ENCODE measurements around the gene EDDM13.
"Not testable (repeated sequence)": the region's sequence is repeated elsewhere in the genome, so short reads cannot be mapped to it uniquely, and the experiment has no call there.

The EDDM13 gene

GRCh38 chr19:56252699-56253422 is 19.7 kb upstream of the EDDM13 start:
- no peak overlapping the region for H3K27ac Mint-ChIP-seq
- TF ChIP-seq CTCF (IDR thresholded peaks at IDR 0.05): peak; percentile 82

GRCh38 chr19:56253737-56254136 is 18.8 kb upstream of the EDDM13 start:
- Mint-ChIP-seq H3K27me3 (ENCODE audit: low read depth, poor library complexity) (peaks cover 5% of the 10 kb centered on the region), H3K9me3 (peaks cover 55% of the 10 kb centered on the region), H3K36me3 (ENCODE audit: low read depth) (peaks cover 15% of the 10 kb centered on the region), H3K27ac (no peak overlapping the region), H3K4me1 (no peaks in the 10 kb centered on the region), H3K4me3 (no peak overlapping the region)
- no peak for DNase-seq
- TF ChIP-seq CTCF (IDR thresholded peaks at IDR 0.05): peak; percentile 6

More at GRCh38 chr19:56252699-56253422, 19.7 kb upstream of the EDDM13 start:
- no peaks in the 10 kb centered on the region for H3K4me1 Mint-ChIP-seq
- no peak overlapping the region for H3K4me3 Mint-ChIP-seq
- H3K27me3 Mint-ChIP-seq (ENCODE audit: low read depth, poor library complexity): peaks cover 6% of the 10 kb centered on the region
- DNase-seq: peak; percentile 90
- peaks cover 12% of the 10 kb centered on the region for H3K36me3 Mint-ChIP-seq (ENCODE audit: low read depth)
- peaks cover 51% of the 10 kb centered on the region for H3K9me3 Mint-ChIP-seq

- no peak for DNase-seq
- H3K4me3 Mint-ChIP-seq: no peak overlapping the region
- peaks cover 3% of the 10 kb centered on the region for H3K27me3 Mint-ChIP-seq (ENCODE audit: low read depth, poor library complexity)
- no peak overlapping the region for H3K27ac Mint-ChIP-seq
- no peak for TF ChIP-seq CTCF (IDR thresholded peaks at IDR 0.05)
- H3K36me3 Mint-ChIP-seq (ENCODE audit: low read depth): peaks cover 17% of the 10 kb centered on the region
- H3K9me3 Mint-ChIP-seq: peaks cover 31% of the 10 kb centered on the region
- H3K4me1 Mint-ChIP-seq: no peaks in the 10 kb centered on the region
Observed at GRCh38 chr19:56258272-56258671, 14.3 kb upstream of the EDDM13 start.

- Mint-ChIP-seq H3K27ac (peak overlapping the region; percentile 4), H3K4me3 (no peak overlapping the region), H3K27me3 (ENCODE audit: low read depth, poor library complexity) (peaks cover 3% of the 10 kb centered on the region), H3K36me3 (ENCODE audit: low read depth) (peaks cover 19% of the 10 kb centered on the region), H3K9me3 (peaks cover 26% of the 10 kb centered on the region), H3K4me1 (no peaks in the 10 kb centered on the region)
- no peak for TF ChIP-seq CTCF (IDR thresholded peaks at IDR 0.05)
- no peak for DNase-seq
Observed at GRCh38 chr19:56261145-56261544, 11.4 kb upstream of the EDDM13 start.

- H3K27ac Mint-ChIP-seq; DNase-seq; H3K4me1 Mint-ChIP-seq; H3K27me3 Mint-ChIP-seq (ENCODE audit: low read depth, poor library complexity); H3K4me3 Mint-ChIP-seq: not testable (repeated sequence)
- Mint-ChIP-seq H3K36me3 (ENCODE audit: low read depth) (peaks cover 19% of the 10 kb centered on the region), H3K9me3 (peaks cover 23% of the 10 kb centered on the region)
Observed at GRCh38 chr19:56261932-56262331, 10.6 kb upstream of the EDDM13 start.

- TF ChIP-seq CTCF (IDR thresholded peaks at IDR 0.05): no peak
- H3K4me3 Mint-ChIP-seq: no peak overlapping the region
- no peaks in the 10 kb centered on the region for H3K4me1 Mint-ChIP-seq
- no peak overlapping the region for H3K27ac Mint-ChIP-seq
- H3K27me3 Mint-ChIP-seq (ENCODE audit: low read depth, poor library complexity): no peaks in the 10 kb centered on the region
- peaks cover 19% of the 10 kb centered on the region for H3K9me3 Mint-ChIP-seq
- DNase-seq: no peak
- peaks cover 19% of the 10 kb centered on the region for H3K36me3 Mint-ChIP-seq (ENCODE audit: low read depth)
Observed at GRCh38 chr19:56263319-56263718, 9.2 kb upstream of the EDDM13 start.

Data from nephron progenitor cell (in vitro differentiated cells).